Endothelial cell of umbilical vein (primary cell): ENCODE data around the gene SH3RF3. TPM values are rescaled to one million over a fixed set of nuclear protein-coding genes. Genes with fewer than 3 reads are reported as not detected.
A peak's percentile ranks its signal among the peaks of the same experiment; 100 is the strongest.

Experiments
- BruUV-seq: library from RNA; stranded (reverse); fragments of 400-500 nt; replicated peaks from 2 replicates; lab custom pipeline; 2021; lab: Mats Ljungman, UMichigan
- CTCF ChIA-PET: fragments of 300-600, 350-600 bp; sonication (Branson Sonifier 250); formaldehyde crosslinking; loops from one replicate; lab custom pipeline; 2021; ENCODE audit warnings: antibody characterized with exemption, inconsistent platforms; lab: Charles Lee
- POLR2A ChIA-PET: fragments of 300-600, 350-600 bp; sonication (Branson Sonifier 250); formaldehyde crosslinking; loops from one replicate; lab custom pipeline; 2021; ENCODE audit warnings: antibody characterized with exemption, inconsistent platforms; lab: Charles Lee
- DNase-seq: peaks from one replicate; pipeline ENCODE4 v3.0.0-alpha.2; 2011; ENCODE audit warnings: low read depth, low spot score
- FAIRE-seq: peaks from 2 replicates; lab custom pipeline; 2011; peaks lifted over from hg19 to GRCh38; lab: Jason Lieb, UNC
- H2AFZ ChIP-seq: 2 replicates; pipeline ENCODE4 v1.6.0; 2012; ENCODE audit warnings: low read depth, low read length, control low read depth, inconsistent platforms
- H3K27ac ChIP-seq: 2 replicates; pipeline ENCODE4 v1.5.1; 2011; ENCODE audit warnings: low read depth, mild to moderate bottlenecking, control low read depth, low read length, moderate library complexity; ENCODE audit not compliant: insufficient read depth
- H3K27me3 ChIP-seq, 2 experiments: 2 replicates each; pipeline versions ENCODE4 v1.6.0 to v1.6.1; 2011; ENCODE audit warnings: low read length in 2 of 2, mixed read lengths in 1 of 2; ENCODE audit not compliant: control insufficient read depth in 2 of 2, insufficient read depth in 2 of 2
- H3K36me3 ChIP-seq, 2 experiments: 2 replicates in 1 of 2; 3 replicates in 1 of 2; pipeline ENCODE4 v1.5.1; 2011; ENCODE audit warnings: low read length in 2 of 2, mild to moderate bottlenecking in 1 of 2, moderate library complexity in 1 of 2; ENCODE audit not compliant: control insufficient read depth in 2 of 2, insufficient read depth in 2 of 2; ENCODE audit errors: extremely low read depth in 1 of 2
- H3K4me1 ChIP-seq: 3 replicates; pipeline ENCODE4 v1.5.1; 2011; ENCODE audit warnings: mild to moderate bottlenecking, low read length; ENCODE audit not compliant: control insufficient read depth, insufficient read depth; ENCODE audit errors: extremely low read depth
- H3K4me2 ChIP-seq: 2 replicates; pipeline ENCODE4 v1.6.1; 2011; ENCODE audit warnings: low read length, control low read depth, mixed read lengths; ENCODE audit not compliant: insufficient read depth
- H3K4me3 ChIP-seq, 3 experiments: fragments of 200-600 bp in 1 of 3; sonication (generic), shearing (Covaris generic) in 1 of 3; replicated peaks in 1 of 3; 2 replicates each; pipeline ENCODE4 v1.5.1; 2011 to 2016; ENCODE audit warnings: control low read depth in 3 of 3, low read length in 3 of 3, mild to moderate bottlenecking in 2 of 3, inconsistent platforms in 1 of 3, low read depth in 1 of 3, moderate library complexity in 1 of 3; ENCODE audit not compliant: insufficient read depth in 1 of 3
- H3K79me2 ChIP-seq: 2 replicates; pipeline ENCODE4 v1.6.0; 2012; ENCODE audit warnings: low read length, inconsistent platforms; ENCODE audit not compliant: control insufficient read depth, insufficient read depth
- H3K9ac ChIP-seq: replicated peaks from 2 replicates; pipeline ENCODE3; 2011; ENCODE audit warnings: low read length, control low read depth; ENCODE audit not compliant: insufficient read depth; ENCODE audit errors: extremely low read depth
- H3K9me1 ChIP-seq: replicated peaks from 3 replicates; pipeline ENCODE4 v1.6.0; 2011; ENCODE audit warnings: mild to moderate bottlenecking, low read length; ENCODE audit not compliant: control insufficient read depth, insufficient read depth; ENCODE audit errors: extremely low read depth
- H3K9me3 ChIP-seq: replicated peaks from 2 replicates; pipeline ENCODE4 v1.5.1; 2012; ENCODE audit warnings: low read length, inconsistent platforms; ENCODE audit not compliant: control insufficient read depth, insufficient read depth
- H4K20me1 ChIP-seq: replicated peaks from 2 replicates; pipeline ENCODE3; 2011; ENCODE audit warnings: mild to moderate bottlenecking, low read length; ENCODE audit not compliant: control insufficient read depth, insufficient read depth; ENCODE audit errors: extremely low read depth
- EZH2 ChIP-seq: IDR thresholded peaks from 2 replicates; pipeline ENCODE4 v1.6.1; 2012; ENCODE audit warnings: borderline replicate concordance, low read depth, mild to moderate bottlenecking, moderate library complexity, low read length, inconsistent platforms; ENCODE audit not compliant: severe bottlenecking
- FOS ChIP-seq: IDR thresholded peaks from 2 replicates; pipeline ENCODE4 v1.6.1; 2011; ENCODE audit warnings: mild to moderate bottlenecking, low read length, moderate library complexity, borderline replicate concordance; ENCODE audit not compliant: insufficient read depth
- GATA2 ChIP-seq: IDR thresholded peaks from 2 replicates; pipeline ENCODE4 v1.7.0; 2011; ENCODE audit warnings: low read depth, mild to moderate bottlenecking, moderate library complexity, mixed read lengths, low read length; ENCODE audit not compliant: insufficient read length, insufficient read depth
- JUN ChIP-seq: IDR thresholded peaks from 2 replicates; pipeline ENCODE4 v1.6.1; 2011; ENCODE audit warnings: borderline replicate concordance, low read depth; ENCODE audit not compliant: insufficient read length, insufficient read depth
- MYC ChIP-seq: IDR thresholded peaks from one replicate; pipeline ENCODE4 v1.6.1; 2011; ENCODE audit warnings: mild to moderate bottlenecking, low read depth, low read length
- POLR2A ChIP-seq: IDR thresholded peaks from 2 replicates; pipeline ENCODE4 v1.6.1; 2012; ENCODE audit warnings: low read depth, mild to moderate bottlenecking, control low read depth, low read length
- POLR2AphosphoS5 ChIP-seq: IDR thresholded peaks from 2 replicates; pipeline ENCODE4 v1.6.1; 2012; ENCODE audit warnings: low read depth, mild to moderate bottlenecking, control low read depth, low read length, moderate library complexity; ENCODE audit not compliant: insufficient read depth
- dilution Hi-C: fragments of 300-500 bp; cut with MboI; formaldehyde crosslinking; loops from one replicate; pipeline ENCODE4 v1.15.0; 2019; ENCODE audit warnings: low sequenced_read_pairs; ENCODE audit not compliant: extremely low pct_ligation_motif_present
- intact Hi-C: fragments of 100-400 bp; cut with micrococcal nuclease; formaldehyde crosslinking; loops from one replicate; pipeline ENCODE4 v1.10.0; 2022
- polyA plus RNA-seq, 4 experiments: library from polyadenylated mRNA; depleted of rRNA in 3 of 4; stranded (reverse) in 3 of 4; unstranded in 1 of 4; fragments of >200 nt; gene quantifications; 2 replicates each; pipeline versions ENCODE4 v1.2.1 to v1.2.3, GENCODE V29; 2011 to 2012; ENCODE audit warnings: missing spikeins in 1 of 4
- total RNA-seq: library from RNA; stranded (reverse); gene quantifications from 2 replicates; pipeline ENCODE4 v1.2.3, GENCODE V29; 2021
- TF ChIP-seq, protein P1 (sequence below): IDR thresholded peaks from 2 replicates; pipeline ENCODE4 v1.6.1; 2011; ENCODE audit not compliant: insufficient read depth, insufficient read length
- TF ChIP-seq, protein P2 (sequence below), 2 donors: IDR thresholded peaks; 1 replicate in 1 of 2; 2 replicates in 1 of 2; pipeline ENCODE4 v1.5.1; 2011; ENCODE audit warnings: low read length in 2 of 2, mild to moderate bottlenecking in 2 of 2, moderate library complexity in 2 of 2, control low read depth in 1 of 2, inconsistent platforms in 1 of 2, low read depth in 1 of 2; ENCODE audit not compliant: insufficient read depth in 1 of 2; ENCODE audit errors: extremely low read depth in 1 of 2

SH3RF3 gene
- total and polyA plus RNA-seq, 2 donors (not counting 3 experiments of a cell fraction or from before 2014, with no cell fraction given): 3.8 to 14.7 TPM

DNA sequence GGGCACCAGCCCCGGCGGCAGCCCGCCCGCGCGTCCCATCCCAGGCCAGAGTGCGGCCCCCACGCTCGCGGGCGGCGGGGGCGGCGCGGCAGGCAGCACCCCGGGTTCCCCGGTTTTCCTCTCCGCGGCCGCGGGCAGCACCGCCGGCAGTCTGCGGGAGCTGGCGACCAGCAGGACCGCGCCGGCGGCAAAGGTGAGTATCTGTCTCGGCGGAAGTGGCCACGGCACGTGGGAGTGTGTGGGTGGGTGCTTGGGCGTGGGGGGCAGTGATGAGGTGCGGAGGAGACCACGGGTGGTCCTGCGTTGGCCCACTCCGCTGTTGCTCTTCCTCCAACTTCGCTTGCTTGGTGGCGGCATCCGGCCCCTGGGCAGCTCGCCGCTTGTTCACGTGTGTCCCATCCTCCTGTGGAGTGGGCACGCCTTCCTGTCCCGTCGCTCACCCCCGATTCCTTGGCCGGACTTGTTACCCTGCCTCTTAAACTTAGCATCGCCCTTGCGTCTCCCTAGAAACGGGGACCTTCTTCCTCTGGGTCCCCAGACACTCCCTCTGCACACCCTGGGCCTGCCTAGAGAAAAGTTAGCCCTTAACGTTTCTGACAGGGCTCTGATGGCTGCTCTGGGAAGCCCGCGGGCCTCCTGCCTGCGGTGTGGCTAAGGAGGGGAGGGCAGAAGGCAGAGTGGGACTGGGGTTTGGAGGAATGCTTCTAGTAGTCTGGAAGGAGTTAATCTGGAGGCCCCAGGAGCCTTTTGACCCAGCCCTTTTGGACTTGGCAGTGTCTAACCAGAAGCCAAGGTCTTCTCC is 1.1 kb downstream of the SH3RF3 start:
- DNase-seq (peak; percentile 47), FAIRE-seq (peak; percentile 74)
- peak overlapping the region; percentile 62 to 73 (median 69) for H3K4me3 ChIP-seq
- TF ChIP-seq, protein P1, sequence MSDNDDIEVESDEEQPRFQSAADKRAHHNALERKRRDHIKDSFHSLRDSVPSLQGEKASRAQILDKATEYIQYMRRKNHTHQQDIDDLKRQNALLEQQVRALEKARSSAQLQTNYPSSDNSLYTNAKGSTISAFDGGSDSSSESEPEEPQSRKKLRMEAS: no peak
- TF ChIP-seq POLR2AphosphoS5: peak; percentile 18
- POLR2A ChIA-PET: no interaction called here
- H3K36me3 ChIP-seq: no peaks in the 10 kb centered on the region
- no peaks in the 10 kb centered on the region for H3K9me1 ChIP-seq
- peak overlapping the region; percentile 44 for H3K4me2 ChIP-seq
- BruUV-seq: no TSS peak
- dilution Hi-C loops: no loop called here
- peak overlapping the region; percentile 75 for H3K27ac ChIP-seq
- H4K20me1 ChIP-seq: no peaks in the 10 kb centered on the region
- CTCF ChIA-PET: interaction anchor here (1.3 to 8.7 kb wide), 6 partner anchors 38 to 378 kb away, joined by 3 to 163 read pairs (median 12); no protein-coding TSS in a partner anchor
- intact Hi-C loops: loop anchor here (1.0 to 2.0 kb wide), 3 partner anchors 43 to 113 kb away; no protein-coding TSS in a partner anchor
- no peaks in the 10 kb centered on the region for H3K9me3 ChIP-seq
- peaks cover 13% of the 10 kb centered on the region for H3K4me1 ChIP-seq
- peak overlapping the region; percentile 72 for H3K9ac ChIP-seq
- no peaks in the 10 kb centered on the region for H3K27me3 ChIP-seq
- H2AFZ ChIP-seq: peak overlapping the region; percentile 65
- H3K79me2 ChIP-seq: peaks cover 60% of the 10 kb centered on the region

DNA sequence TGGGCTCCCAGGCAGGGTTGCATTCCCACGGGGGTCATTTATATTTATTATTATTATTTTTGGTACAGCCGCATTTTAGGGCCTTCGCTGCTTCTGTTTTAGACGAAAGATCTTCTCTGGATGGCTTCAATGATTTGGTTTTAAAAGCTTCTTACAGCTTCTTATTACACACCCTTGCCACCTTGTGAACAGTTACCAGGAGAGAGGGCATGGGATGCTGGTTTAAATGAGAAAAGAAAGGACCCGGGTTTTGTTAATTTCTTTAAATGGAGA is 1.7 kb downstream of the SH3RF3 start:
- FAIRE-seq (no peak), DNase-seq (no peak)
- H3K9me1 ChIP-seq: no peaks in the 10 kb centered on the region
- TF ChIP-seq GATA2 (no peak), EZH2 (no peak), FOS (no peak), POLR2AphosphoS5 (no peak), POLR2A (no peak), MYC (no peak), JUN (no peak)
- TF ChIP-seq, protein P2, sequence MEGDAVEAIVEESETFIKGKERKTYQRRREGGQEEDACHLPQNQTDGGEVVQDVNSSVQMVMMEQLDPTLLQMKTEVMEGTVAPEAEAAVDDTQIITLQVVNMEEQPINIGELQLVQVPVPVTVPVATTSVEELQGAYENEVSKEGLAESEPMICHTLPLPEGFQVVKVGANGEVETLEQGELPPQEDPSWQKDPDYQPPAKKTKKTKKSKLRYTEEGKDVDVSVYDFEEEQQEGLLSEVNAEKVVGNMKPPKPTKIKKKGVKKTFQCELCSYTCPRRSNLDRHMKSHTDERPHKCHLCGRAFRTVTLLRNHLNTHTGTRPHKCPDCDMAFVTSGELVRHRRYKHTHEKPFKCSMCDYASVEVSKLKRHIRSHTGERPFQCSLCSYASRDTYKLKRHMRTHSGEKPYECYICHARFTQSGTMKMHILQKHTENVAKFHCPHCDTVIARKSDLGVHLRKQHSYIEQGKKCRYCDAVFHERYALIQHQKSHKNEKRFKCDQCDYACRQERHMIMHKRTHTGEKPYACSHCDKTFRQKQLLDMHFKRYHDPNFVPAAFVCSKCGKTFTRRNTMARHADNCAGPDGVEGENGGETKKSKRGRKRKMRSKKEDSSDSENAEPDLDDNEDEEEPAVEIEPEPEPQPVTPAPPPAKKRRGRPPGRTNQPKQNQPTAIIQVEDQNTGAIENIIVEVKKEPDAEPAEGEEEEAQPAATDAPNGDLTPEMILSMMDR (IDR thresholded peaks at IDR 0.05; ENCODE audit: extremely low read depth in 1 of 2, insufficient read depth in 1 of 2, low read depth in 1 of 2, low read length in 2 of 2): no peak
- TF ChIP-seq, protein P1: no peak
- H3K27me3 ChIP-seq: no peaks in the 10 kb centered on the region
- intact Hi-C loops (loop anchor here (1.0 kb wide), 1 partner anchor 43 kb away; no protein-coding TSS in a partner anchor), dilution Hi-C loops (no loop called here)
- no peak overlapping the region for H2AFZ ChIP-seq
- peak overlapping the region; percentile 72 for H3K9ac ChIP-seq
- H3K9me3 ChIP-seq: no peaks in the 10 kb centered on the region
- no peaks in the 10 kb centered on the region for H4K20me1 ChIP-seq
- peaks cover 18% of the 10 kb centered on the region for H3K4me1 ChIP-seq
- peak overlapping the region; percentile 62 to 73 (median 69) for H3K4me3 ChIP-seq
- H3K79me2 ChIP-seq: peaks cover 65% of the 10 kb centered on the region
- no peak overlapping the region for H3K27ac ChIP-seq
- no peaks in the 10 kb centered on the region for H3K36me3 ChIP-seq
- BruUV-seq: no TSS peak
- CTCF ChIA-PET: interaction anchor here (1.3 to 8.7 kb wide), 5 partner anchors 37 to 378 kb away, joined by 3 to 163 read pairs (median 15); no protein-coding TSS in a partner anchor
- peak overlapping the region; percentile 44 for H3K4me2 ChIP-seq
- POLR2A ChIA-PET: no interaction called here
